GM23248 (cell line): ENCODE results near the gene PLCD3.

Experiments used
- EZH2 ChIP-seq: fragments of 200-600 bp; sonication (generic); IDR thresholded peaks from 2 replicates; pipeline ENCODE4 v1.6.1; 2018; ENCODE audit warnings: antibody characterized with exemption, mild to moderate bottlenecking; ENCODE audit not compliant: insufficient read depth, poor library complexity, severe bottlenecking
- EZH2phosphoT487 ChIP-seq: fragments of 200-600 bp; sonication (generic); IDR thresholded peaks from 2 replicates; pipeline ENCODE4 v1.6.1; 2018; ENCODE audit warnings: antibody characterized with exemption, moderate library complexity, mild to moderate bottlenecking, low read depth; ENCODE audit not compliant: insufficient read depth

DNA sequence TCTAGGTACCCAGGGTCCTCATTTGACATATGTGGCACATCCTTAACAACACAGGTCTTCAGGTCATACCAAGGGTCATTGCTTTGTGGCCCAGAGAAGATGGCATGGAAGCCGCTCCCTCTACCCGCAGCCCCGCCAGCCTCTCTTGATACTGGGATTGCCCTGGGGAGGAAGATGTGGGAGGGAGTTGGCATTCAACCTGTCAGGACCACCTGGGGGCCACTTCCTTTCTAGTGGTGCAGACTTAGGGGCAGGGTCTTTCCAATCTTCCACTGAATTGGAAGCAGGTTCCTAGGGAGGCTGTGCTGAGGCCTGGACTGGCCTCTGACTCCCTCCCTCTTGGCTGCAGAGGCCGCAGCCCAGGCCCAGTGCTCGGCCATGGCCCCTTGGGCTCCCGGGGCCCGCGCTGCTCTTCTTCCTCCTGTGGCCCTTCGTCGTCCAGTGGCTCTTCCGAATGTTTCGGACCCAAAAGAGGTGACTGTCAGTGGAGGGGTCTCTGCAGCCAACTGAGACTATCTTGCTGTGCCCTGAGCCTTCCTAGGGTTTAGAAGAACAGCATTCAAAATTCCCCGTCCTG is 10.9 kb upstream of the PLCD3 start:
- TF ChIP-seq EZH2 (no peak), EZH2phosphoT487 (no peak)
